GM19438 (cell line): ENCODE data around the gene ADGB.
"Not testable (repeated sequence)": the region's sequence is repeated elsewhere in the genome, so short reads cannot be mapped to it uniquely, and the experiment has no call there.

ENCODE experiments used
- ATAC-seq: cut with Tn5 transposase; IDR thresholded peaks from one replicate; pipeline ENCODE4 v1.9.1; 2021; ENCODE audit warnings: low read depth; ENCODE audit not compliant: unreplicated experiment

ADGB gene

GRCh38 chr6:146739696-146740095 lies 140.9 kb downstream of the ADGB start:
- no peak for ATAC-seq

- ATAC-seq: no peak
Measured at GRCh38 chr6:146741609-146742008, 142.8 kb downstream of the ADGB start.

- ATAC-seq: no peak
Measured at GRCh38 chr6:146753306-146753705, 154.5 kb downstream of the ADGB start.

GRCh38 chr6:146767632-146768031 lies 168.9 kb downstream of the ADGB start:
- ATAC-seq: no peak

GRCh38 chr6:146768722-146769121 lies 169.9 kb downstream of the ADGB start:
- no peak for ATAC-seq

- ATAC-seq: no peak
Measured at GRCh38 chr6:146770275-146770964, 171.6 kb downstream of the ADGB start.

- no peak for ATAC-seq
Measured at GRCh38 chr6:146770965-146771735, 172.4 kb downstream of the ADGB start.

GRCh38 chr6:146775220-146775619 lies 176.4 kb downstream of the ADGB start:
- ATAC-seq: no peak

- ATAC-seq: no peak
Measured at GRCh38 chr6:146781836-146782235, 183.1 kb downstream of the ADGB start.

GRCh38 chr6:146785001-146785585 lies 186.3 kb downstream of the ADGB start:
- ATAC-seq: peak; percentile 90

- no peak for ATAC-seq
Measured at GRCh38 chr6:146787876-146788508, 189.2 kb downstream of the ADGB start.

- no peak for ATAC-seq
Measured at GRCh38 chr6:146790561-146791091, 191.9 kb downstream of the ADGB start.

- ATAC-seq: no peak
Measured at GRCh38 chr6:146791930-146792329, 193.2 kb downstream of the ADGB start.

GRCh38 chr6:146793218-146793617 lies 194.4 kb downstream of the ADGB start:
- ATAC-seq: not testable (repeated sequence)

- no peak for ATAC-seq
Measured at GRCh38 chr6:146795479-146796133, 196.8 kb downstream of the ADGB start.

GRCh38 chr6:146803167-146803566 lies 204.4 kb downstream of the ADGB start:
- ATAC-seq: not testable (repeated sequence)

GRCh38 chr6:146803601-146804000 lies 204.8 kb downstream of the ADGB start:
- ATAC-seq: no peak

- ATAC-seq: no peak
Measured at GRCh38 chr6:146805546-146806325, 207.0 kb downstream of the ADGB start.

- not testable (repeated sequence) for ATAC-seq
Measured at GRCh38 chr6:146809014-146809413, 210.2 kb downstream of the ADGB start.
